IPS-15b (cell line): Measurements from ENCODE around the gene TBX2.

ENCODE experiments used
- H3K27me3 ChIP-seq: one replicate; pipeline ENCODE4 v1.6.1; 2013; ENCODE audit warnings: low read length; ENCODE audit not compliant: control insufficient read depth, insufficient read depth
- H3K36me3 ChIP-seq: one replicate; pipeline ENCODE4 v1.6.1; 2013; ENCODE audit warnings: low read length; ENCODE audit not compliant: control insufficient read depth, insufficient read depth
- H3K4me1 ChIP-seq: one replicate; pipeline ENCODE4 v1.6.1; 2013; ENCODE audit warnings: mild to moderate bottlenecking, low read length; ENCODE audit not compliant: control insufficient read depth, insufficient read depth
- H3K4me3 ChIP-seq: one replicate; pipeline ENCODE4 v1.5.1; 2013; ENCODE audit warnings: low read depth, low read length
- H3K9ac ChIP-seq: one replicate; pipeline ENCODE4 v1.6.1; 2013; ENCODE audit warnings: low read depth, mild to moderate bottlenecking, low read length
- H3K9me3 ChIP-seq: one replicate; pipeline ENCODE4 v1.6.1; 2013; ENCODE audit warnings: mild to moderate bottlenecking, low read length; ENCODE audit not compliant: control insufficient read depth, insufficient read depth

Gene TBX2

DNA sequence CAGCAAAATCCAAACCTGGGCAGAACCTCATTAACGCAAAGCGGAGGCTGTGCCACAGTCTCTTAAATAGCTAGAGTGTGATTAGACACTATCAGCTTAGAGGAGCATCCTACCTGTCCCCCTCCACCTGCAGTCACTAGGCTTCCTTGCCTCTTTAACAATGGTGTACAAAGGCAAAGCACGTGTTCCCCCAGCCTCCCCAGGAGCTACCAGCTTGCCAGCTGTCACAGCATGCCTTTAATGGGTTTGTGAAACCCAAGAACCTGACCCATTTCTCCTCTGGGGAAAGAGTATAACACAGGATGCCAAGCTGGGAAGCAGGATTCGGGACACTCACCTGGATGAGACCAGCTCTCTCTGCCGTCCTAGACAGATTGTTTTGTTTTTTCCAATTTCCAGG, 37.2 kb upstream of the TBX2 start:
- Histone ChIP-seq H3K27me3 (no peaks in the 10 kb centered on the region), H3K9ac (no peak overlapping the region), H3K4me1 (no peaks in the 10 kb centered on the region), H3K36me3 (no peaks in the 10 kb centered on the region), H3K4me3 (no peak overlapping the region), H3K9me3 (no peaks in the 10 kb centered on the region)

GRCh38 chr17:61362852-61363600, 36.6 kb upstream of the TBX2 start:
- Histone ChIP-seq H3K4me3 (no peak overlapping the region), H3K9me3 (no peaks in the 10 kb centered on the region), H3K4me1 (no peaks in the 10 kb centered on the region), H3K36me3 (no peaks in the 10 kb centered on the region), H3K9ac (no peak overlapping the region), H3K27me3 (no peaks in the 10 kb centered on the region)

DNA sequence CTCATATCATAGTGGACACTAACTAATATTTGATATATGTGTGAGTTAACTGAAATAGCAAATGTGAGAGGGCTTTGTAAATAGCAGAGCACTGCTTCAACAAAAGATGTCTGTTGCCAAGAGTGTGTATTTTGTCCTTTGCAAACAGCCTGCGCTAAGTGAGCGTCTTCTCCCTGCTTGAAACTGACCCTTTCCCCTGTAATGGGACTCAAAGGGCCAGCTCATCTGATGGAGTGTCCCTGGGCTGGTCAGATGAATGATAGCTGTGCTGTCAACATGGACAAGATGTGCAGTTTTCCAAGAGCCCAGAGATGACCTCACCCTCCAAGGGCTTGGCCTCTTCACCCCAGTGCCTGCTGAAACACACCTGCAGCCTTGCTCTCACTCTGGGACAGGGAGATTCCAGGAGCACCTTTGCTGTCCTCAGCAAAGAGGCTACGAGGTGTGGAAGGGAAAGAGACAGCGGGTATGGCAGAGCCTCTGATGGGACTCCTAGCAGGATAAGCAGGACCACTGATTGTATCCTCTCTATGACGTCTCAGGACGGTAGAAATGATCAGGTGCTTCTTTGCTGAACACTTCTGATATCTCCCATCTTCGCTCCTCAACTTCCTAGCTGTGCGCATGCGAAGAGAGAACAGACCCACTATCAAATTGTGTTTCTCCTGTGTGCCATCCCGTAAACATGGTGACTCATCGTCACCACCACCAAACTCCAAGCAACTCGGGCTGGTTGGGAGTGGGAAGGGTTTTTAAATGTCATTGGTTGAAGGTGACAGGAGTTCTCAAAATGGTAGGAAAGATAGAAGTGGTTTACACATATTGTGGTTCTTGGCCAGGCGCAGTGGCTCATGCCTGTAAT, 35.8 kb upstream of the TBX2 start:
- Histone ChIP-seq H3K9me3 (no peaks in the 10 kb centered on the region), H3K36me3 (no peaks in the 10 kb centered on the region), H3K27me3 (no peaks in the 10 kb centered on the region), H3K4me3 (no peak overlapping the region), H3K4me1 (no peaks in the 10 kb centered on the region), H3K9ac (no peak overlapping the region)

DNA sequence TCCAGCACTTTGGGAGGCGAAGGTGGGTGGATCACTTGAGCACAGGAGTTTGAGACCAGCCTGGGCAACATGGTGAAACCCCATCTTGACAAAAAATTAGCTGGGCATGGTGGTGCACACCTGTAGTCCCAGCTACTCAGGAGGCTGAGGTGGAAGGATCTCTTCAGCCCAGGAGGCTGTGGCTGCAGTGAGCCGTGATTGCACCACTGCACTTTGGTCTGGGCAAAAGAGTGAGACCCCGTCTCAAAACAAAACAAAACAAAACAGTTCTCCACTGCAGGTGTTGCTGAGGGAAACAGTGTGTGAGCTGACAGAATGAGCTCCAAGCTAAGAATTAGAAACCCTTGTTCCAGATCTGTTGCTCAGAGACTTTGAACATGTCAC, 35.2 kb upstream of the TBX2 start:
- Histone ChIP-seq H3K27me3 (no peaks in the 10 kb centered on the region), H3K4me3 (no peak overlapping the region), H3K36me3 (no peaks in the 10 kb centered on the region), H3K9ac (no peak overlapping the region), H3K9me3 (no peaks in the 10 kb centered on the region), H3K4me1 (no peaks in the 10 kb centered on the region)

GRCh38 chr17:61366076-61366714, 33.4 kb upstream of the TBX2 start:
- Histone ChIP-seq H3K4me1 (no peaks in the 10 kb centered on the region), H3K4me3 (no peak overlapping the region), H3K9ac (no peak overlapping the region), H3K27me3 (no peaks in the 10 kb centered on the region), H3K9me3 (no peaks in the 10 kb centered on the region), H3K36me3 (no peaks in the 10 kb centered on the region)

- Histone ChIP-seq H3K27me3 (no peaks in the 10 kb centered on the region), H3K4me1 (no peaks in the 10 kb centered on the region), H3K9ac (no peak overlapping the region), H3K9me3 (no peaks in the 10 kb centered on the region), H3K4me3 (no peak overlapping the region), H3K36me3 (no peaks in the 10 kb centered on the region)
Observed at GRCh38 chr17:61366715-61367413, 32.8 kb upstream of the TBX2 start.

DNA sequence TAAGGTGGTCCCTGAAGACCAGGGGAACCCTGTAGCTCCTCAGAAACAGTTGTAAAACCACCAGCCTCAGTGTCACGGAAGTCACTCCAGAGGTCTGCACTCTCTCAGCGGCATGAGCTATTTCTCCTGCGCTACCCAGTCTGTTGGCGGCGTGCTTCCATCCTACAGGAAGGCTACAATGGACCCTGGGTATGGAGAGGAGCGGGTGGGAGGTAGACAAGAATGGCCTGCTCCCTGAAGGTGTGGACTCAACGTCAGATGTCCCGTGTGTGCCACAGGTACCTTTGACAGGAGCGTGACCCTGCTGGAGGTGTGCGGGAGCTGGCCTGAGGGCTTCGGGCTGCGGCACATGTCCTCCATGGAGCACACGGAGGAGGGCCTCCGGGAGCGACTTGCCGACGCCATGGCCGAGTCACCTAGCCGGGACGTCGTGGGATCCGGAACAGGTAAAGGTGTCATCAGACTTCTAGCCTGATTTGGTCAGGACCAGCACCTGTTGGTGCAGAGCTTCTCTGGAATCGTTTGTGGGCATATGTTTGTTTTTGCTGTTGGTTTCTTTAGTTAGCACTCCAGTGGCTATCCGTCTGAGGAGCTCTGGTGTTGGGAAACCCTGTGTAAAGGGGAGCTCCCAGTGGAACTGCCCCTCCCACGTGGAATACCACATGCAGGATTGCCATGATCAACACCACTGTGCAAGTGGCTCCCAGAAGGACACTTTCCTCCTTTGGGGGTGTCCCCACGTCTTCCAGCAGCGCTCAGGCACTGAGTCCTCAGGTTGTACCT, 31.4 kb upstream of the TBX2 start:
- no peaks in the 10 kb centered on the region for H3K9me3 ChIP-seq
- H3K4me3 ChIP-seq, result no peak overlapping the region
- H3K4me1 ChIP-seq, result no peaks in the 10 kb centered on the region
- no peaks in the 10 kb centered on the region for H3K27me3 ChIP-seq
- no peaks in the 10 kb centered on the region for H3K36me3 ChIP-seq
- no peak overlapping the region for H3K9ac ChIP-seq

DNA sequence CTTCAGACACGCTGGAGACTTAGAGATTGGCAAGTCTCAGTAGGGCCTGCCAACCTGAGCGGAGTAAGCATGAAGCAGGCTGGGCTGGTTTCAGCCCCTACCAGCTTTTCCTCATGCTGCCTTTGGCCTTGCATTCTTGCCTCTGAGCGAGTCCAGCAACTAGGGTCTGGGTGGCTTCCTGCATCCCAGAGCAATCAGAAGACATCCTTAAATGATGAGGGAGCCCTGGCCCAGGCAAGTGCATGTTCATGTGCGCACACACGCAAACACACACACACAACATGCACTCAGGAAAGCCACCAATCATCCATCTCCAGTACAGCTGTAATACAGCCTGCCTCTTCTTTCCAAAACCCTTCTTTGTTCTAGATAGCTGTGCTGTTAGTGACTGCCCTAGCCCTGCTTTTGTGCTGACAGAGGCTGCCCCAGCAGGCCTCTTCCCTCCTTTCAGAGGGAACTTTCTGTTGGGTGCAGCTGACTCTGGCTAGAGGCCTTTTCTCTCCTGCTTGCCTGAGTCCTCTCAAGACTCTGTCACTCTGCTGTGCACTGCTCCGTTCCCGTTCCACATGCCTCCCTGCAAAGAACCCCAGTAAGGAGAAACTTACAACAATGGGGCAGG, 30.7 kb upstream of the TBX2 start:
- Histone ChIP-seq H3K9ac (no peak overlapping the region), H3K36me3 (no peaks in the 10 kb centered on the region), H3K4me3 (no peak overlapping the region), H3K9me3 (no peaks in the 10 kb centered on the region), H3K27me3 (no peaks in the 10 kb centered on the region), H3K4me1 (no peaks in the 10 kb centered on the region)

DNA sequence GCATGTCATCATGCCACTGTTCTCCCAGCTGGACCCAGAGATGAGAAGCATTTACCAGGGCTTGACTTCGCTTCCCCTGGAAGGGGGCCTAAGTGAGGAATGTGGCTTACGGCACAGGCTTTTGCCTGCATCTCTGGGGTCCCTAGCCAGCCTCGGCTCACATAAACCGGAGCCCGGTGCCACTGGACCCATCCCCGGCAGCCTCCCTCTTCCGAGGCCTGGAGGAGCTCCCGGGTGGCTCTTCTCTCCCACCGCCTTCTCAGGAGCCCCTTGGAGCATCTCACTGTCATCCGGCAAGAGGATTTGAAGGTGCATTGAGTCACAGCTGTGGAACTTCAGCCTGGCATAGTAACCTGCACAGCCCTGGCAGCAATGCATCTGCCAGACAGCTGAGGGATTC, 29.9 kb upstream of the TBX2 start:
- Histone ChIP-seq H3K9ac (no peak overlapping the region), H3K27me3 (no peaks in the 10 kb centered on the region), H3K4me3 (no peak overlapping the region), H3K36me3 (no peaks in the 10 kb centered on the region), H3K4me1 (no peaks in the 10 kb centered on the region), H3K9me3 (no peaks in the 10 kb centered on the region)

- H3K27me3 ChIP-seq, result no peaks in the 10 kb centered on the region
- H3K9ac ChIP-seq, result no peak overlapping the region
- H3K9me3 ChIP-seq, result no peaks in the 10 kb centered on the region
- no peaks in the 10 kb centered on the region for H3K36me3 ChIP-seq
- H3K4me1 ChIP-seq, result no peaks in the 10 kb centered on the region
- no peak overlapping the region for H3K4me3 ChIP-seq
Observed at GRCh38 chr17:61371179-61371578, 28.5 kb upstream of the TBX2 start.

GRCh38 chr17:61371606-61372005, 28.0 kb upstream of the TBX2 start:
- Histone ChIP-seq H3K36me3 (no peaks in the 10 kb centered on the region), H3K4me1 (no peaks in the 10 kb centered on the region), H3K27me3 (no peaks in the 10 kb centered on the region), H3K9me3 (no peaks in the 10 kb centered on the region), H3K9ac (no peak overlapping the region), H3K4me3 (no peak overlapping the region)
